ENCODE results near the gene CUX1.

Gene CUX1

DNA sequence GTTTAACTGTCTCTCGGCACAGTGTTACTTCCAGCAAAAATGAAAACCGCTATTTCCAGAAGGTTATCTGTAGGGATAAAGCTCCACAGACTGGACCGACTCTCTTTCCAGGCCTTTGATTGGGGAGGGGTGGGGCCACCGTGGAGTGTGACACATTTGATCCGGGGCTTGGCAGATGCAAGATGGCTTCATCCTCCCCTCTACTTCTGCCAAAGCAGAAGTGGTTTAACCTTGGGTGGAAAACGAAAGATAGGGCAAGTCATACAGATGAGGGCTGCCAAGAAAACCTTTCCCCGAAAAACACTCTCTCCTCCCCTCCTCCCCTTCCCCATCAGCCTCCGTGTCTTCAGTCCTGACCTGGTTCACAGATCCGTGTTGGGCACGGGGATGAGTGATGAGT, 329.6 kb downstream of the CUX1 start:
- H3K4me3 ChIP-seq (ENCODE audit: control insufficient read depth, low read depth, low read length): no peak overlapping the region
- no peak for TF ChIP-seq CTCF (conservative IDR thresholded peaks at IDR 0.05; ENCODE audit: control insufficient read depth, insufficient read depth, low read depth, low read length)
- DNase-seq (ENCODE audit: low read depth): peak; percentile 44

GRCh38 chr7:102148799-102149198, 331.4 kb downstream of the CUX1 start:
- no peak overlapping the region for H3K4me3 ChIP-seq (ENCODE audit: control insufficient read depth, low read depth, low read length)
- no peak for DNase-seq (ENCODE audit: low read depth)
- TF ChIP-seq CTCF (conservative IDR thresholded peaks at IDR 0.05; ENCODE audit: control insufficient read depth, insufficient read depth, low read depth, low read length): no peak

- DNase-seq (ENCODE audit: low read depth): no peak
- TF ChIP-seq CTCF (conservative IDR thresholded peaks at IDR 0.05; ENCODE audit: control insufficient read depth, insufficient read depth, low read depth, low read length): no peak
- no peak overlapping the region for H3K4me3 ChIP-seq (ENCODE audit: control insufficient read depth, low read depth, low read length)
These were observed 332.0 kb downstream of the CUX1 start for GRCh38 chr7:102149416-102149815.

GRCh38 chr7:102150266-102150665, 332.8 kb downstream of the CUX1 start:
- no peak overlapping the region for H3K4me3 ChIP-seq (ENCODE audit: control insufficient read depth, low read depth, low read length)
- no peak for TF ChIP-seq CTCF (conservative IDR thresholded peaks at IDR 0.05; ENCODE audit: control insufficient read depth, insufficient read depth, low read depth, low read length)
- no peak for DNase-seq (ENCODE audit: low read depth)

DNA sequence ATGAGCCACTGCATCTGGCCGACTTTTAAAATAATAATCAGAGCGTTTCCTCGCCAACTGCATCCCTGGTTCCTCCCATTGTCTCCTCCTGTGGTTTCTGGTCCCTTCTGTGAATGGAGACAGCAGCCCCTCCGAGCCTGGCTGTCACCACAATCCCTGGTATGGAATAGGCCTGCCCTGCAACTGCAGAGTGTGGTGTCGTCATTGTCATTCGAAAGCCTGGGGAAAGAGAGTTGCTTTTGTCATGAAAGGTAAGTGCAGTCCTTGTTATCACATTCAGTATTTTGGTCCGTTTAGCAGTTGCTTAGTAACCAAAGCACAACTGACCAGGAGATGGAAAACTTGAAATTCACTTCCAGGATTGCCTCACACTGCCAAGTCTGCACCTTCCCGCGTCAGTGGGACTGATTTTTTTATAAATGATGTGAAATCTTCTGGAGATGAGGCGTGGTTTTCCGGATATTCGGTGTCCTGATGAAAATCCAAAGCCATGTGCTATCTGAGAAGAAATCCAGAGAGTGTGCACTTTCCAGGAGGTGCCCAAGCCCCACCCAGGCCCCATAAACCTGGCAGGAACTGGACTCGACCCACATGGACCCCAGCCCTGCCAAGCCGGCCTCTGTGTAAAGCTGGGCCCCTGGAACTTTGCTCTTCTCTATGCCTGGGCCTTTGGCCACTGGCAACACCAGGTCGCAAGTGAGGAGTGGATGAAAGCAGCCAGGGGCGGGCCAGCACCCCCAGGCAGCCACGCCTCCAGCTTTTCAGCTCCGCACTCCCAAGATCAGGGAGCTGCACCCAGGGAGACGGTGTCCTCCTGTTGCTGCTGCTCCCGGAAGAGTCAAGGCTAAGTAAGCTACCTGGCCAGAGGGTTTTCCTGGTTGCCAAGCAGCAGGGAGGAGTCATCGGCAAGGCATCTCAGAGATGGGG, 335.5 kb downstream of the CUX1 start:
- no peak for TF ChIP-seq CTCF (conservative IDR thresholded peaks at IDR 0.05; ENCODE audit: control insufficient read depth, insufficient read depth, low read depth, low read length)
- H3K4me3 ChIP-seq (ENCODE audit: control insufficient read depth, low read depth, low read length): no peak overlapping the region
- peak; percentile 18 for DNase-seq (ENCODE audit: low read depth)

DNA sequence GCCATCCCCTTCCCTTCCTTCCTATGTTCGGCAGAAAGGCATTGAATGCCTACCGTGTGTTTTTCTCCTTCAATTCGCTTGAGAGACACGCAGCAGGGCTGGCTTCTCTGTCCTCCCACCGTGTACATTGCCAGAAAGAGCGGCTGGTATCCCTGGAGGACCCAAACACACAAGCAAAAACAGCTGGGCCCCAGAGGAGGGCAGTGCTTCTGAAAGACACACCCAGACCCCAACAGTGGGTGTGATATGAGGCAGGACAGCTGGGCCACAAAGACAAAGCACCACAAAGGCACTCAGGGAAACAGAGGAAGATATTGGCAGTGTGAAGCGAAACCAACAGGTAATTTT, 336.1 kb downstream of the CUX1 start:
- no peak for TF ChIP-seq CTCF (conservative IDR thresholded peaks at IDR 0.05; ENCODE audit: control insufficient read depth, insufficient read depth, low read depth, low read length)
- H3K4me3 ChIP-seq (ENCODE audit: control insufficient read depth, low read depth, low read length): no peak overlapping the region
- DNase-seq (ENCODE audit: low read depth): no peak

Measured in fibroblast of mammary gland (primary cell).